HEK293T (cell line): ENCODE measurements around the gene PATJ.

Source experiments
- CTCF ChIA-PET: fragments of 350-600 bp; formaldehyde crosslinking; extraction: SDS; loops from one replicate; lab custom pipeline; 2021; ENCODE audit warnings: antibody characterized with exemption, inconsistent platforms; lab: Yijun Ruan, JAX
- POLR2A ChIA-PET: fragments of 350-600 bp; formaldehyde crosslinking; extraction: SDS; loops from one replicate; lab custom pipeline; 2020; ENCODE audit warnings: antibody characterized with exemption, inconsistent platforms; lab: Yijun Ruan, JAX
- DNase-seq: peaks from one replicate; pipeline ENCODE4 v3.0.0; 2012; ENCODE audit warnings: mixed read lengths; ENCODE audit errors: extremely low spot score
- ARNT ChIP-seq: fragments of 450-650 bp; IDR thresholded peaks from 2 replicates; pipeline ENCODE4 v1.6.1; 2017; ENCODE audit warnings: mild to moderate bottlenecking
- BHLHE40 ChIP-seq: fragments of 450-650 bp; IDR thresholded peaks from 2 replicates; pipeline ENCODE4 v1.6.1; 2016; ENCODE audit warnings: mild to moderate bottlenecking, moderate library complexity, borderline replicate concordance
- CTBP1 ChIP-seq: fragments of 450-650 bp; IDR thresholded peaks from 2 replicates; pipeline ENCODE4 v1.6.1; 2016; ENCODE audit warnings: borderline replicate concordance
- ELF4 ChIP-seq: fragments of 450-650 bp; IDR thresholded peaks from 2 replicates; pipeline ENCODE4 v1.6.1; 2017; ENCODE audit warnings: antibody characterized with exemption
- FOXA1 ChIP-seq: fragments of 450-650 bp; IDR thresholded peaks from 2 replicates; pipeline ENCODE4 v1.6.1; 2016; ENCODE audit warnings: mild to moderate bottlenecking
- FOXK2 ChIP-seq: fragments of 450-650 bp; IDR thresholded peaks from 2 replicates; pipeline ENCODE4 v1.6.1; 2016; ENCODE audit warnings: mild to moderate bottlenecking
- FOXM1 ChIP-seq: fragments of 450-650 bp; IDR thresholded peaks from 2 replicates; pipeline ENCODE4 v1.6.1; 2017; ENCODE audit warnings: mild to moderate bottlenecking, borderline replicate concordance
- HDGF ChIP-seq: fragments of 450-650 bp; IDR thresholded peaks from 2 replicates; pipeline ENCODE4 v1.6.1; 2017; ENCODE audit warnings: antibody characterized with exemption, borderline replicate concordance
- L3MBTL2 ChIP-seq: fragments of 450-650 bp; conservative IDR thresholded peaks from 2 replicates; pipeline ENCODE4 v1.6.1; 2016; ENCODE audit warnings: mild to moderate bottlenecking
- LEF1 ChIP-seq: fragments of 450-650 bp; IDR thresholded peaks from 2 replicates; pipeline ENCODE4 v1.6.1; 2017; ENCODE audit warnings: mild to moderate bottlenecking, borderline replicate concordance
- NFRKB ChIP-seq: fragments of 450-650 bp; IDR thresholded peaks from 2 replicates; pipeline ENCODE4 v1.6.1; 2016; ENCODE audit warnings: mild to moderate bottlenecking, moderate library complexity
- PKNOX1 ChIP-seq: fragments of 450-650 bp; IDR thresholded peaks from 2 replicates; pipeline ENCODE4 v1.6.1; 2016
- SP1 ChIP-seq: fragments of 450-650 bp; IDR thresholded peaks from 2 replicates; pipeline ENCODE4 v1.6.1; 2017
- SUZ12 ChIP-seq: fragments of 450-650 bp; IDR thresholded peaks from 2 replicates; pipeline ENCODE4 v1.6.1; 2016; ENCODE audit warnings: mild to moderate bottlenecking
- TARDBP ChIP-seq: fragments of 450-650 bp; IDR thresholded peaks from 2 replicates; pipeline ENCODE4 v1.6.1; 2016
- ZNF384 ChIP-seq: fragments of 450-650 bp; IDR thresholded peaks from 2 replicates; pipeline ENCODE4 v1.6.1; 2016

The PATJ gene

GRCh38 chr1:62040973-62041372 is 298.7 kb downstream of the PATJ start:
- DNase-seq = no peak
- POLR2A ChIA-PET = no interaction called here
- CTCF ChIA-PET = no interaction called here
- TF ChIP-seq HDGF (no peak), ZNF384 (no peak), LEF1 (no peak), ARNT (no peak), SP1 (no peak), CTBP1 (no peak), BHLHE40 (no peak)

GRCh38 chr1:62043154-62043553 is 300.9 kb downstream of the PATJ start:
- DNase-seq = no peak
- POLR2A ChIA-PET = no interaction called here

GRCh38 chr1:62045574-62045973 is 303.3 kb downstream of the PATJ start:
- ChIA-PET POLR2A (no interaction called here), CTCF (no interaction called here)
- no peak for TF ChIP-seq SP1
- no peak for TF ChIP-seq CTBP1
- TF ChIP-seq FOXA1 = no peak
- TF ChIP-seq FOXK2 = no peak
- TF ChIP-seq ELF4 = no peak
- no peak for TF ChIP-seq HDGF
- TF ChIP-seq NFRKB = no peak
- no peak for TF ChIP-seq LEF1
- no peak for DNase-seq

More at GRCh38 chr1:62043154-62043553, 300.9 kb downstream of the PATJ start:
- TF ChIP-seq BHLHE40 = no peak
- no peak for TF ChIP-seq ZNF384
- TF ChIP-seq PKNOX1 = no peak
- TF ChIP-seq NFRKB = no peak
- no peak for TF ChIP-seq SP1
- no peak for TF ChIP-seq HDGF
- TF ChIP-seq ELF4 = no peak
- TF ChIP-seq SUZ12 = no peak
- CTCF ChIA-PET = no interaction called here

GRCh38 chr1:62046927-62047326 is 304.6 kb downstream of the PATJ start:
- TF ChIP-seq SUZ12 (no peak), CTBP1 (no peak), PKNOX1 (no peak), FOXA1 (no peak)
- DNase-seq = no peak
- CTCF ChIA-PET = no interaction called here
- POLR2A ChIA-PET = no interaction called here

- TF ChIP-seq ARNT = no peak
- TF ChIP-seq LEF1 = no peak
- no peak for TF ChIP-seq CTBP1
- no peak for TF ChIP-seq SUZ12
- TF ChIP-seq SP1 = no peak
- no peak for TF ChIP-seq TARDBP
- no peak for TF ChIP-seq NFRKB
- no peak for TF ChIP-seq FOXK2
- TF ChIP-seq PKNOX1 = no peak
- TF ChIP-seq HDGF = no peak
- TF ChIP-seq ELF4 = no peak
- TF ChIP-seq ZNF384 = no peak
- no peak for TF ChIP-seq FOXM1
- no peak for TF ChIP-seq BHLHE40
- TF ChIP-seq L3MBTL2 = no peak
- no peak for TF ChIP-seq FOXA1
- POLR2A ChIA-PET = no interaction called here
- no peak for DNase-seq
- CTCF ChIA-PET = interaction anchor here (0.7 kb wide), 1 partner anchor 163 kb away, joined by 9 read pairs; no protein-coding TSS in a partner anchor
Measured at GRCh38 chr1:62050165-62050564, 307.9 kb downstream of the PATJ start.

- ChIA-PET POLR2A (no interaction called here), CTCF (no interaction called here)
- DNase-seq = no peak
- no peak for TF ChIP-seq HDGF
- TF ChIP-seq ZNF384 = no peak
- TF ChIP-seq ARNT = no peak
- no peak for TF ChIP-seq LEF1
- no peak for TF ChIP-seq L3MBTL2
- TF ChIP-seq ELF4 = no peak
- no peak for TF ChIP-seq SP1
- no peak for TF ChIP-seq FOXA1
- TF ChIP-seq BHLHE40 = no peak
Measured at GRCh38 chr1:62052946-62053345, 310.7 kb downstream of the PATJ start.

GRCh38 chr1:62054188-62054587 is 311.9 kb downstream of the PATJ start:
- TF ChIP-seq ZNF384 (no peak), CTBP1 (no peak), BHLHE40 (no peak), SUZ12 (no peak), FOXK2 (no peak), PKNOX1 (no peak), L3MBTL2 (no peak), HDGF (no peak), SP1 (no peak), LEF1 (no peak)
- ChIA-PET POLR2A (no interaction called here), CTCF (no interaction called here)
- no peak for DNase-seq
